ENCODE results near the gene CRLF3. TPM values are rescaled to one million over a fixed set of nuclear protein-coding genes. Genes with fewer than 3 reads are reported as not detected.
"Not testable (repeated sequence)": the region's sequence is repeated elsewhere in the genome, so short reads cannot be mapped to it uniquely, and the experiment has no call there.

CRLF3 gene
- total RNA-seq, 1 experiment from 2014 or later, result 17.0 TPM

DNA sequence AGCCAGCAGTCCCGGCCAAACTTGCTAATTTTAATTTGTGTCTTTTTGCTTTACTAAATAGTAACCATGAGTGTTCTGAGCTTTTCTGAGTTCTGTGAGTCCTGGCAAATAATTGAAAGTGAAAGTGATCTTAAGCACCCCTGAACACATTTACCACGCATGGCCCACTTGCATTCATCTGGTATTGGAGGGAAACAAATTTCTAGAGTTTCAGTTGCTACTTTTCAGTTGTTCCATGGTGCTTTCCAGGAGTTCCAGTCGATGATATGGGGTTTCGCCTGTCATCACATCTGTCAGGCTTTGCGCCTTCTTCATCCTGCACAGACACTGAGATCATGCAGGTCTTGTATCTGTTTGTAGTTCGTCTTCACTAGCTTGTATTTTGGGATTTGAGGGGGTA, 44.1 kb downstream of the CRLF3 start:
- no peak for DNase-seq (ENCODE audit: low read depth, low spot score)
- in situ Hi-C loops (cut with HindIII; ENCODE audit: low pct_unique_long_range_greater_than_20kb, low sequenced_read_pairs), result no loop called here

DNA sequence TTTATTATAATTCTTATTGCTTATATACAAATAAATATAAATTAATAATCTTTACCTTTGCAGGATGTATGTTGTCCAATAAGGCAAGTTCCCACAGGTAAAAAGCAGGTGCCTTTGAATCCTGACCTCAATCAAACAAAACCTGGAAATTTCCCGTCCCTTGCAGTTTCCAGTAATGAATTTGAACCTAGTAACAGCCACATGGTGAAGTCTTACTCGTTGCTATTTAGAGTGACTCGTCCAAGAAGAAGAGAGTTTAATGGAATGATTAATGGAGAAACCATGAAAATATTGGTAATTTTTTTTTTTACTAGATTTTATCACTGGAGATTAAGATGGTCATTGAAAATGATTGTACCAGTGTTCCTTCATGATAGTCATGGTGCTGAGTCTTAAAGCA, 55.7 kb downstream of the CRLF3 start:
- in situ Hi-C loops (cut with HindIII; ENCODE audit: low pct_unique_long_range_greater_than_20kb, low sequenced_read_pairs), result not testable (repeated sequence)

DNA sequence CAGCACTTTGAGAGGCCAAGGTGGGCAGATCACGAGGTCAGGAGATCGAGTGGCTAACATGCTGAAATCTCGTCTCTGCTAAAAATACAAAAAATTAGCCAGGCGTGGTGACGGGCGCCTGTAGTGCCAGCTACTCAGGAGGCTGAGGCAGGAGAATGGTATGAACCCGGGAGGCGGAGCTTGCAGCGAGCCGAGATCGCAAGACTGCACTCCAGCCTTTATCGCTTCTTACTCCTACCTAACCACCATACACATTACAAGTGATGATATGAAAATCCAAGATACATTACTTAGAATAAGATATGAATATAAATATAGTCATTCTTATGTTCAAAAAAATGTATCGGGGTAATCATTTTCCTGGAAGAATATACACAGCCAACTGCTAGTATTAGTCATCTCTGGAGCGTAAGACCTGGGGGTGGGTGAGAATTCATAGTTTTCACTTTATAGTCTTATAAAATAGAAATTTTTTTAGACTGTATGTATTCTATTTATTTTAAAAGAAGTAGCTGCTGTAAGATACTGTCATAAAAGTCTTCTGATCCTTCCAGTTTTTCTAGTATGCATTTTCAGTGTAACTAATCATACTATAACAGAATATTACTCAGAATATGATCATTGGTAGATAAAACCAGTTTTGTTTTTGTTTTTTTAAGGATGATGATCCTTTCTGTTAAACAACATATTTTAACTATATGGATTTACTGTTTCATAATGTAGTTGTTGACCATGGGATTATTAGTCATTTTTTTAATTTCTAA, 56.7 kb downstream of the CRLF3 start:
- DNase-seq (ENCODE audit: low read depth, low spot score); in situ Hi-C loops (cut with HindIII; ENCODE audit: low pct_unique_long_range_greater_than_20kb, low sequenced_read_pairs): not testable (repeated sequence)

More for the DNA sequence above, 55.7 kb downstream of the CRLF3 start:
- DNase-seq (ENCODE audit: low read depth, low spot score), result not testable (repeated sequence)

DNA sequence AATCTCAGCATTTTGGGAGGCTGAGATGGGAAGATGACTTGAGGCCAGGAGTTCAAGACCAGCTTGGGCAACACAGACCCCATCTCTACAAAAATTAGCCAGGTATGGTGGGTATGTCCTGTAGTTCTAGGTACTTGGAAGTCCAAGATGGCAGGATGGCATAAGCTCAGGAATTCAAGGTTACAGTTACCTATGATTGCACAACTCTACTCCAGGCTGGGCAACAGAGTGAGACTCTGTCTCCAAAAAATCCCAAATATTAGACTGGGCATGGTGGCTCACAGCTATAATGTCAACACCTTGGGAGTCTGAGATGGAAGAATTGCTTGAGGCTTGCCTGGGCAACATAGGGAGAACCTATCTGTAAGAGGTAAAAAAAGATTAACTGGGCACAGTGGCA, 63.4 kb downstream of the CRLF3 start:
- in situ Hi-C loops (cut with HindIII; ENCODE audit: low pct_unique_long_range_greater_than_20kb, low sequenced_read_pairs), result no loop called here

DNA sequence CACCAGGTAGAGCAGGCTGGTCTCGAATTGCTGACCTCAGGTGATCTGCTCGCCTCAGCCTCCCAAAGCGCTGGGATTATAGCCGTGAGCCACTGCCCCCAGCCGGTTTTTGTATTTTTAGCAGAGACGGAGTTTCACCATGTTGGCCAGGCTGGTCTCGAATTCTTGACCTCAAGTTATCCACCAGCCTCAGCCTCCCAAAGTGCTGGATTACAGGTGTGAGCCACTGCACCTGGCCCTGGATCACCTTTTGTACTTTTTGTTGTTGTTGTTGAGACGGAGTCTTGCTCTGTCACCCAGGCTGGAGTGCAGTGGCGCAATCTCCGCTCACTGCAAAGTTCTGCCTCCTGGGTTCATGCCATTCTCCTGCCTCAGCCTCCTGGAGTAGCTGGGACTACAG, 71.2 kb downstream of the CRLF3 start:
- in situ Hi-C loops (cut with HindIII; ENCODE audit: low pct_unique_long_range_greater_than_20kb, low sequenced_read_pairs); DNase-seq (ENCODE audit: low read depth, low spot score): not testable (repeated sequence)

More for the DNA sequence above, 63.4 kb downstream of the CRLF3 start:
- no peak for DNase-seq (ENCODE audit: low read depth, low spot score)

DNA sequence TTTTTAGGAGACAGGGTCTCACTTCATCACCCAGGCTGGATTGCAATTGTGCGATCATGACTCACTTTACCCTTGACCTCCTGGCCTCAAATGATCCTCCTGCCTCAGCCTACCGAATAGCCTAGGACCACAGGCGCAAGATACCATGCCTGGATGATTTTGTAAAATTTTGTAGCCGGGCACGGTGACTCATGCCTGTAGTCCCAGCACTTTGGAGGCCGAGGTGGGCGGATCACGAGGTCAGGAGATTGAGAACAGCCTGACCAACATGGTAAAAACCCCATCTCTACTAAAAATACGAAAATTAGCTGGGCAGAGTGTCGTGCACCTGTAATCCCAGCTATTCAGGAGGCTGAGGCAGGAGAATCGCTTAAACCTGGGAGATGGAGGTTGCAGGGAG, 73.5 kb downstream of the CRLF3 start:
- in situ Hi-C loops (cut with HindIII; ENCODE audit: low pct_unique_long_range_greater_than_20kb, low sequenced_read_pairs); DNase-seq (ENCODE audit: low read depth, low spot score): not testable (repeated sequence)

DNA sequence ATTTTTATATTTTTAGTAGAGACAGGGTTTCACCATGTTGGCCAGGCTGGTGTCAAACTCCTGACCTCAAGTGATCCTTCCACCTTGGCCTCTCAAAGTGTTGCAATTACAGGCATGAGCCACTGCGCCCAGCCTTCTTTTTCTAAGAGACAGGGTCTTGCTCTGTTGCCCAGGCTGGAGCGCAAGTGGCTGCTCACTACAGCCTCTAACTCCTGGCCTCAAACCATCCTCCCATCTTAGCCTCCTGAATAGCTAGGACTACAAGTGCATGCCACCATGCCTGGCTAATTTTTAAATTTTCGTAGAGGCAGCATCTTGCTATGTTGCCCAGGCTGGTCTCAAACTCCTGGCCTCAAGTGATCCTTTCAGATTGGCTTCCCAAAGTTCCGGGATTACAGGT, 76.9 kb downstream of the CRLF3 start:
- DNase-seq (ENCODE audit: low read depth, low spot score); in situ Hi-C loops (cut with HindIII; ENCODE audit: low pct_unique_long_range_greater_than_20kb, low sequenced_read_pairs): not testable (repeated sequence)

DNA sequence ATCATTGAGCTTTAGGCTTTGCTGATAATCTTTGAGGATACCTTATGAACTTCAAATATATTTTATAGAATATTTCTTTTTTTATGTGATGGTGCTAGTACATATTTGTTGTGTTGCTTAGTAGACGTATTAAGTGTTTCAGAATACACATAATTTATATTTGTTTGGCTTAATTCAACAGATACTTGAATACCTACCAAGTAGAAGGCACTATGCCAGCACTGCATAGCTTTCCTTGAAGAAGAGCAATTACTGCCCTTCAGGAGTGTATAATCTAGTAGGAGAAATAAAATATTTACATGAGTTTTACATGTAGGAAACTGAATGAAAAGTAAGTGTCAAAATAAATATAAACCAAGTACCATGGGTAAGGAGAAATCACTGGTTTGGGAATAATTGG, 81.8 kb downstream of the CRLF3 start:
- in situ Hi-C loops (cut with HindIII; ENCODE audit: low pct_unique_long_range_greater_than_20kb, low sequenced_read_pairs); DNase-seq (ENCODE audit: low read depth, low spot score): not testable (repeated sequence)

DNA sequence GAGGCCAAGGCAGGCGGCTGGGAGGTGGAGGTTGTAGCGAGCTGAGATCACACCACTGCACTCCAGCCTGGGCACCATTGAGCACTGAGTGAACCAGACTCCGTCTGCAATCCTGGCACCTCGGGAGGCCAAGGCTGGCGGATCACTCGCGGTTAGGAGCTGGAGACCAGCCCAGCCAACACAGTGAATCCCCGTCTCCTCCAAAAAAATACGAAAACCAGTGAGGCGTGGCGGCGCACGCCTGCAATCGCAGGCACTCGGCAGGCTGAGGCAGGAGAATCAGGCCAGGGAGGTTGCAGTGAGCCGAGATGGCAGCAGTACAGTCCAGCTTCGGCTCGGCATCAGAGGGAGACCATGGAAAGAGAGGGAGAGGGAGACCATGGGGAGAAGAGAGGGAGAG, 88.1 kb downstream of the CRLF3 start:
- DNase-seq (ENCODE audit: low read depth, low spot score); in situ Hi-C loops (cut with HindIII; ENCODE audit: low pct_unique_long_range_greater_than_20kb, low sequenced_read_pairs): not testable (repeated sequence)

DNA sequence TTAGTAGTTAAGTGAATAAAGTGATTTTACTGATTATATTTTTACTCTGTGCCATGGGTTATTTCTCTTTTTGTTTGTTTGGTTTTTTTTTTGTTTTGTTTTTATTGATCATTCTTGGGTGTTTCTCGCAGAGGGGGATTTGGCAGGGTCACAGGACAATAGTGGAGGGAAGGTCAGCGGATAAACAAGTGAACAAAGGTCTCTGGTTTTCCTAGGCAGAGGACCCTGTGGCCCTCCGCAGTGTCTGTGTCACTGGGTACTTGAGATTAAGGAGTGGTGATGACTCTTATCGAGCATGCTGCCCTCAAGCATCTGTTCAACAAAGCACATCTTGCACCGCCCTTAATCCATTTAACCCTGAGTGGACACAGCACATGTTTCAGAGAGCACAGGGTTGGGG, 88.8 kb downstream of the CRLF3 start:
- DNase-seq (ENCODE audit: low read depth, low spot score); in situ Hi-C loops (cut with HindIII; ENCODE audit: low pct_unique_long_range_greater_than_20kb, low sequenced_read_pairs): not testable (repeated sequence)

DNA sequence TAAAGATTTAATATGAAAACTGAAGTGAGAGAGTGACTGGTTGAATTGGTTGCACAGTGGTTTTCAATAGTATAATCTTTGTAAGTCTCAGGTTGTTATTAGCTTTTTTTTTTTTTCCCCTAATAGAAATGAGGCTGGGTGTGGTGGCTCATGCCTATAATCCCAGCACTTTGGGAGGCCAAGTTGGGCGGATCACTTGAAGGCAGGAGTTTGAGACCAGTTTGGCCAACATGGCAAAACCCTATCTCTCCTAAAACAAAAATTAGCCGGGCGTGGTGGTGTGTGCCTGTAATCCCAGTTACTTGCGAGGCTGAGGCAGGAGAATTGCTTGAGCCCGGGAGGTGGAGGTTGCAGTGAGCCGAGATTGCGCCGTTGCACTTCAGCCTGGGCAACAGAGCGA, 89.3 kb downstream of the CRLF3 start:
- DNase-seq (ENCODE audit: low read depth, low spot score); in situ Hi-C loops (cut with HindIII; ENCODE audit: low pct_unique_long_range_greater_than_20kb, low sequenced_read_pairs): not testable (repeated sequence)

DNA sequence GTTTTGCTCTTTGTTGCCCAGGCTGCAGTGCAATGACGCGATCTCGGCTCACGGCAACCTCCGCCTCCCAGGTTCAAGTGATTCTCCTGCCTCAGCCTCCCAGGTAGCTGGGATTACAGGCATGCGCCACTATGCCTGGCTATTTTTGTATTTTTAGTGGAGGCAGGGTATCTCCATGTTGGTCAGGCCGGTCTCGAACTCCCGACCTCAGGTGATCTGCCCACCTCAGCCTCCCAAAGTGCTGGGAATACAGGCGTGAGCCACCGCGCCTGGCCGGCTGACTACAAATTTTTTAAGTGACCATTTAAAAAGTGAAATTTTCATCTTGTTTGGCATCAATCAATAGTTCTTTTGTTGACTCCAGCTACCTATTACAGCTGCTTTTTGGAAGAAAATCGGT, 90.3 kb downstream of the CRLF3 start:
- DNase-seq (ENCODE audit: low read depth, low spot score); in situ Hi-C loops (cut with HindIII; ENCODE audit: low pct_unique_long_range_greater_than_20kb, low sequenced_read_pairs): not testable (repeated sequence)

Small RNA genes lying within 50 kb of the gene (small RNA-seq; reads per million reads assigned to genes)
- 0 reads per million in 2 experiments for gene RNU6-298P

Other genes with a start within 250 kb of the CRLF3 start
- gene ATAD5, start 7.3 kb upstream of the CRLF3 start, total RNA-seq (2014; rRNA removed; shearing (Covaris generic)), result 3.6 and 4.9 TPM in 2 replicates
- 18.6 and 22.0 TPM in 2 replicates for gene TEFM, start 81.5 kb upstream of the CRLF3 start, total RNA-seq (2014; rRNA removed; shearing (Covaris generic))
- gene ADAP2, start 97.3 kb upstream of the CRLF3 start, total RNA-seq (2014; rRNA removed; shearing (Covaris generic)), result 0.05 and 0.51 TPM in 2 replicates
- 18.3 and 18.6 TPM in 2 replicates for gene RNF135, start 146.3 kb upstream of the CRLF3 start, total RNA-seq (2014; rRNA removed; shearing (Covaris generic))